K562 (cell line): ENCODE results near the gene CDH2. TPM values are rescaled to one million over a fixed set of nuclear protein-coding genes. Genes with fewer than 3 reads are reported as not detected.

Source experiments
- ESRRB ChIP-seq: fragments of 250-450 bp; sonication (Bioruptor Pico); IDR thresholded peaks from 2 replicates; pipeline ENCODE4 v1.5.0; 2020; ENCODE audit warnings: mild to moderate bottlenecking, moderate library complexity, borderline replicate concordance
- IRF2 ChIP-seq: sonication (generic); formaldehyde crosslinking; IDR thresholded peaks from 2 replicates; pipeline ENCODE4 v1.8.1; 2022; ENCODE audit warnings: mild to moderate bottlenecking, missing genetic modification reagents
- POLR2A ChIP-seq: fragments of 450-650 bp; conservative IDR thresholded peaks from 2 replicates; pipeline ENCODE4 v1.6.1; 2016
- POLR2AphosphoS2 ChIP-seq: IDR thresholded peaks from 2 replicates; pipeline ENCODE4 v1.6.1; 2012; ENCODE audit warnings: low read length, improper control_type of control experiment
- PYGO2 ChIP-seq: fragments of 450-650 bp; IDR thresholded peaks from 2 replicates; pipeline ENCODE4 v1.6.1; 2016; ENCODE audit warnings: mild to moderate bottlenecking, missing genetic modification characterization, moderate library complexity, missing compliant biosample characterization
- SP1 ChIP-seq: sonication (generic); formaldehyde crosslinking; IDR thresholded peaks from 2 replicates; pipeline ENCODE4 v1.8.1; 2022; ENCODE audit warnings: mild to moderate bottlenecking, missing genetic modification reagents
- SRSF9 ChIP-seq: fragments of 200-400 bp; formaldehyde crosslinking; IDR thresholded peaks from 2 replicates; pipeline ENCODE4 v1.6.1; 2017; ENCODE audit warnings: low read depth, low read length, borderline replicate concordance
- TCF7 ChIP-seq: sonication (generic); IDR thresholded peaks from 2 replicates; pipeline ENCODE4 v1.6.1; 2016; ENCODE audit warnings: antibody characterized with exemption, borderline replicate concordance
- ZBED1 ChIP-seq: IDR thresholded peaks from 2 replicates; pipeline ENCODE4 v1.6.1; 2014
- ZBTB7A ChIP-seq: IDR thresholded peaks from 2 replicates; pipeline ENCODE4 v1.6.1; 2011; ENCODE audit warnings: low read depth, mild to moderate bottlenecking, low read length, moderate library complexity, borderline replicate concordance; ENCODE audit not compliant: control insufficient read depth
- ZNF24 ChIP-seq: fragments of 450-650 bp; IDR thresholded peaks from 2 replicates; pipeline ENCODE4 v1.6.1; 2016
- ZNF384 ChIP-seq: IDR thresholded peaks from 2 replicates; pipeline ENCODE4 v1.6.1; 2012; ENCODE audit warnings: low read depth, low read length, improper control_type of control experiment
- ZNF707 ChIP-seq: fragments of 250-450 bp; sonication (Bioruptor Pico); conservative IDR thresholded peaks from 2 replicates; pipeline ENCODE4 v1.8.0; 2022; ENCODE audit warnings: inconsistent platforms, mild to moderate bottlenecking, moderate library complexity
- polyA plus RNA-seq, 8 experiments: library from polyadenylated mRNA; depleted of rRNA in 4 of 8; stranded (reverse) in 5 of 8; unstranded in 3 of 8; fragments of >200 nt; fragmentation: Nextera tagmentation in 2 of 8; fragmentation: Illumina TruSeq in 1 of 8; extraction: Ambion mirVana in 2 of 8; extraction: Trizol in 1 of 8; gene quantifications; 2 replicates each; pipeline versions ENCODE4 v1.2.1 to v1.2.3, GENCODE V29; 2011 to 2014; ENCODE audit warnings: inconsistent platforms in 1 of 8, missing spikeins in 1 of 8
- total RNA-seq, 7 experiments: library from RNA; depleted of rRNA in 6 of 7; stranded (reverse); fragments of >200 nt in 6 of 7; fragmentation: Illumina TruSeq in 2 of 7; extraction: Trizol in 2 of 7; gene quantifications; 2 replicates each; pipeline versions ENCODE4 v1.2.1 to v1.2.3, GENCODE V29; 2011 to 2021; ENCODE audit warnings: low replicate concordance in 1 of 7
- TF ChIP-seq, protein P1 (sequence below): fragments of 450-650 bp; IDR thresholded peaks from 2 replicates; pipeline ENCODE4 v1.6.1; 2016; ENCODE audit warnings: mild to moderate bottlenecking, moderate library complexity
- TF ChIP-seq, protein P2 (sequence below): fragments of 250-450 bp; sonication (Bioruptor Pico); IDR thresholded peaks from 2 replicates; pipeline ENCODE4 v1.4.0; 2020; ENCODE audit warnings: mild to moderate bottlenecking
- TF ChIP-seq, protein P3 (sequence below), 2 experiments: fragments of 250-450 bp in 1 of 2; fragments of 450-650 bp in 1 of 2; sonication (Bioruptor Pico) in 1 of 2; IDR thresholded peaks; 2 replicates each; pipeline versions ENCODE4 v1.6.1 to v1.8.0; 2016 to 2021; ENCODE audit warnings: mild to moderate bottlenecking in 2 of 2, moderate library complexity in 2 of 2, missing compliant biosample characterization in 1 of 2, missing genetic modification characterization in 1 of 2

CDH2 gene
- total and polyA plus RNA-seq, 9 of the 15 experiments (the other 6 are each of a cell fraction or from before 2014, with no cell fraction given): 0.04 TPM; not detected in 8

DNA sequence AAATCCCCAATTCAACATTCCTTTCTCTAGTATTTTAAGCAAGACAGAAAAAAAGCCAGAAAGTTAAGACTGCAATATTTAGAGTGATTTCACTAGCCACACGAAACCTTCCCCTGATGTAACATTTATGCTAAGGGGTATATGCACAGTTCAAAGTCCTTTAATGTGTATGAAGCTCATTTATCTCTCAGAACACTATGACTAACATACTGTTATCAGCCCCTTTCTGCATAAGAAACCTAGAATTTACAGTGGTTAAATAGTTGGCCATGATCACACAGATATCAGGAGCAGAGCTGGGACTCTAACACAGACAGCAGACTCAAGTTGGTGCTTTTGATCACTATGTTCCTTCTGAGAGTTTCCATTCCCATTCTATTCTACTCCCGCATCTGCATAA, 185.5 kb downstream of the CDH2 start (continued):
- TF ChIP-seq, protein P1, sequence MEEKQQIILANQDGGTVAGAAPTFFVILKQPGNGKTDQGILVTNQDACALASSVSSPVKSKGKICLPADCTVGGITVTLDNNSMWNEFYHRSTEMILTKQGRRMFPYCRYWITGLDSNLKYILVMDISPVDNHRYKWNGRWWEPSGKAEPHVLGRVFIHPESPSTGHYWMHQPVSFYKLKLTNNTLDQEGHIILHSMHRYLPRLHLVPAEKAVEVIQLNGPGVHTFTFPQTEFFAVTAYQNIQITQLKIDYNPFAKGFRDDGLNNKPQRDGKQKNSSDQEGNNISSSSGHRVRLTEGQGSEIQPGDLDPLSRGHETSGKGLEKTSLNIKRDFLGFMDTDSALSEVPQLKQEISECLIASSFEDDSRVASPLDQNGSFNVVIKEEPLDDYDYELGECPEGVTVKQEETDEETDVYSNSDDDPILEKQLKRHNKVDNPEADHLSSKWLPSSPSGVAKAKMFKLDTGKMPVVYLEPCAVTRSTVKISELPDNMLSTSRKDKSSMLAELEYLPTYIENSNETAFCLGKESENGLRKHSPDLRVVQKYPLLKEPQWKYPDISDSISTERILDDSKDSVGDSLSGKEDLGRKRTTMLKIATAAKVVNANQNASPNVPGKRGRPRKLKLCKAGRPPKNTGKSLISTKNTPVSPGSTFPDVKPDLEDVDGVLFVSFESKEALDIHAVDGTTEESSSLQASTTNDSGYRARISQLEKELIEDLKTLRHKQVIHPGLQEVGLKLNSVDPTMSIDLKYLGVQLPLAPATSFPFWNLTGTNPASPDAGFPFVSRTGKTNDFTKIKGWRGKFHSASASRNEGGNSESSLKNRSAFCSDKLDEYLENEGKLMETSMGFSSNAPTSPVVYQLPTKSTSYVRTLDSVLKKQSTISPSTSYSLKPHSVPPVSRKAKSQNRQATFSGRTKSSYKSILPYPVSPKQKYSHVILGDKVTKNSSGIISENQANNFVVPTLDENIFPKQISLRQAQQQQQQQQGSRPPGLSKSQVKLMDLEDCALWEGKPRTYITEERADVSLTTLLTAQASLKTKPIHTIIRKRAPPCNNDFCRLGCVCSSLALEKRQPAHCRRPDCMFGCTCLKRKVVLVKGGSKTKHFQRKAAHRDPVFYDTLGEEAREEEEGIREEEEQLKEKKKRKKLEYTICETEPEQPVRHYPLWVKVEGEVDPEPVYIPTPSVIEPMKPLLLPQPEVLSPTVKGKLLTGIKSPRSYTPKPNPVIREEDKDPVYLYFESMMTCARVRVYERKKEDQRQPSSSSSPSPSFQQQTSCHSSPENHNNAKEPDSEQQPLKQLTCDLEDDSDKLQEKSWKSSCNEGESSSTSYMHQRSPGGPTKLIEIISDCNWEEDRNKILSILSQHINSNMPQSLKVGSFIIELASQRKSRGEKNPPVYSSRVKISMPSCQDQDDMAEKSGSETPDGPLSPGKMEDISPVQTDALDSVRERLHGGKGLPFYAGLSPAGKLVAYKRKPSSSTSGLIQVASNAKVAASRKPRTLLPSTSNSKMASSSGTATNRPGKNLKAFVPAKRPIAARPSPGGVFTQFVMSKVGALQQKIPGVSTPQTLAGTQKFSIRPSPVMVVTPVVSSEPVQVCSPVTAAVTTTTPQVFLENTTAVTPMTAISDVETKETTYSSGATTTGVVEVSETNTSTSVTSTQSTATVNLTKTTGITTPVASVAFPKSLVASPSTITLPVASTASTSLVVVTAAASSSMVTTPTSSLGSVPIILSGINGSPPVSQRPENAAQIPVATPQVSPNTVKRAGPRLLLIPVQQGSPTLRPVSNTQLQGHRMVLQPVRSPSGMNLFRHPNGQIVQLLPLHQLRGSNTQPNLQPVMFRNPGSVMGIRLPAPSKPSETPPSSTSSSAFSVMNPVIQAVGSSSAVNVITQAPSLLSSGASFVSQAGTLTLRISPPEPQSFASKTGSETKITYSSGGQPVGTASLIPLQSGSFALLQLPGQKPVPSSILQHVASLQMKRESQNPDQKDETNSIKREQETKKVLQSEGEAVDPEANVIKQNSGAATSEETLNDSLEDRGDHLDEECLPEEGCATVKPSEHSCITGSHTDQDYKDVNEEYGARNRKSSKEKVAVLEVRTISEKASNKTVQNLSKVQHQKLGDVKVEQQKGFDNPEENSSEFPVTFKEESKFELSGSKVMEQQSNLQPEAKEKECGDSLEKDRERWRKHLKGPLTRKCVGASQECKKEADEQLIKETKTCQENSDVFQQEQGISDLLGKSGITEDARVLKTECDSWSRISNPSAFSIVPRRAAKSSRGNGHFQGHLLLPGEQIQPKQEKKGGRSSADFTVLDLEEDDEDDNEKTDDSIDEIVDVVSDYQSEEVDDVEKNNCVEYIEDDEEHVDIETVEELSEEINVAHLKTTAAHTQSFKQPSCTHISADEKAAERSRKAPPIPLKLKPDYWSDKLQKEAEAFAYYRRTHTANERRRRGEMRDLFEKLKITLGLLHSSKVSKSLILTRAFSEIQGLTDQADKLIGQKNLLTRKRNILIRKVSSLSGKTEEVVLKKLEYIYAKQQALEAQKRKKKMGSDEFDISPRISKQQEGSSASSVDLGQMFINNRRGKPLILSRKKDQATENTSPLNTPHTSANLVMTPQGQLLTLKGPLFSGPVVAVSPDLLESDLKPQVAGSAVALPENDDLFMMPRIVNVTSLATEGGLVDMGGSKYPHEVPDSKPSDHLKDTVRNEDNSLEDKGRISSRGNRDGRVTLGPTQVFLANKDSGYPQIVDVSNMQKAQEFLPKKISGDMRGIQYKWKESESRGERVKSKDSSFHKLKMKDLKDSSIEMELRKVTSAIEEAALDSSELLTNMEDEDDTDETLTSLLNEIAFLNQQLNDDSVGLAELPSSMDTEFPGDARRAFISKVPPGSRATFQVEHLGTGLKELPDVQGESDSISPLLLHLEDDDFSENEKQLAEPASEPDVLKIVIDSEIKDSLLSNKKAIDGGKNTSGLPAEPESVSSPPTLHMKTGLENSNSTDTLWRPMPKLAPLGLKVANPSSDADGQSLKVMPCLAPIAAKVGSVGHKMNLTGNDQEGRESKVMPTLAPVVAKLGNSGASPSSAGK: no peak
- no peak for TF ChIP-seq PYGO2 (tag)
- no peak for TF ChIP-seq ESRRB (CRISPR knock-in tag)
- no peak for TF ChIP-seq IRF2 (CRISPR knock-in tag)
- no peak for TF ChIP-seq TCF7
- no peak for TF ChIP-seq SRSF9
- TF ChIP-seq, protein P2, sequence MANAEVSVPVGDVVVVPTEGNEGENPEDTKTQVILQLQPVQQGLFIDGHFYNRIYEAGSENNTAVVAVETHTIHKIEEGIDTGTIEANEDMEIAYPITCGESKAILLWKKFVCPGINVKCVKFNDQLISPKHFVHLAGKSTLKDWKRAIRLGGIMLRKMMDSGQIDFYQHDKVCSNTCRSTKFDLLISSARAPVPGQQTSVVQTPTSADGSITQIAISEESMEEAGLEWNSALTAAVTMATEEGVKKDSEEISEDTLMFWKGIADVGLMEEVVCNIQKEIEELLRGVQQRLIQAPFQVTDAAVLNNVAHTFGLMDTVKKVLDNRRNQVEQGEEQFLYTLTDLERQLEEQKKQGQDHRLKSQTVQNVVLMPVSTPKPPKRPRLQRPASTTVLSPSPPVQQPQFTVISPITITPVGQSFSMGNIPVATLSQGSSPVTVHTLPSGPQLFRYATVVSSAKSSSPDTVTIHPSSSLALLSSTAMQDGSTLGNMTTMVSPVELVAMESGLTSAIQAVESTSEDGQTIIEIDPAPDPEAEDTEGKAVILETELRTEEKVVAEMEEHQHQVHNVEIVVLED (CRISPR knock-in tag): no peak
- no peak for TF ChIP-seq POLR2AphosphoS2
- no peak for TF ChIP-seq ZNF384
- TF ChIP-seq, protein P3, sequence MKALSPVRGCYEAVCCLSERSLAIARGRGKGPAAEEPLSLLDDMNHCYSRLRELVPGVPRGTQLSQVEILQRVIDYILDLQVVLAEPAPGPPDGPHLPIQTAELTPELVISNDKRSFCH (CRISPR knock-in tag; IDR thresholded peaks at IDR 0.05): no peak
- TF ChIP-seq, protein P3 (tag; IDR thresholded peaks at IDR 0.05): no peak
- no peak for TF ChIP-seq POLR2A
- TF ChIP-seq SP1: no peak
- TF ChIP-seq ZBED1: no peak
- TF ChIP-seq ZNF24: no peak
- TF ChIP-seq ZNF707 (CRISPR knock-in tag): no peak
- no peak for TF ChIP-seq ZBTB7A
